ENCODE measurements around the gene FRMD8. TPM values are rescaled to one million over a fixed set of nuclear protein-coding genes. Genes with fewer than 3 reads are reported as not detected.

FRMD8 gene
- polyA plus RNA-seq, 1 donor, result 8.9 TPM

GRCh38 chr11:65424205-65425104, 38.0 kb downstream of the FRMD8 start:
- no peak for DNase-seq (ENCODE audit: low read depth)

GRCh38 chr11:65425105-65425970, 38.9 kb downstream of the FRMD8 start:
- DNase-seq (ENCODE audit: low read depth), result no peak

GRCh38 chr11:65425971-65426838, 39.8 kb downstream of the FRMD8 start:
- no peak for DNase-seq (ENCODE audit: low read depth)

GRCh38 chr11:65426839-65427690, 40.6 kb downstream of the FRMD8 start:
- DNase-seq (ENCODE audit: low read depth), result no peak

- DNase-seq (ENCODE audit: low read depth), result no peak
These were observed 41.5 kb downstream of the FRMD8 start for GRCh38 chr11:65427691-65428577.

- DNase-seq (ENCODE audit: low read depth), result no peak
These were observed 42.2 kb downstream of the FRMD8 start for GRCh38 chr11:65428578-65429067.

GRCh38 chr11:65429068-65429681, 42.7 kb downstream of the FRMD8 start:
- no peak for DNase-seq (ENCODE audit: low read depth)

- DNase-seq (ENCODE audit: low read depth), result no peak
These were observed 43.4 kb downstream of the FRMD8 start for GRCh38 chr11:65429724-65430405.

GRCh38 chr11:65430406-65431217, 44.2 kb downstream of the FRMD8 start:
- DNase-seq (ENCODE audit: low read depth), result no peak

GRCh38 chr11:65431451-65432099, 45.1 kb downstream of the FRMD8 start:
- no peak for DNase-seq (ENCODE audit: low read depth)

- no peak for DNase-seq (ENCODE audit: low read depth)
These were observed 45.7 kb downstream of the FRMD8 start for GRCh38 chr11:65432100-65432650.

- DNase-seq (ENCODE audit: low read depth), result no peak
These were observed 46.5 kb downstream of the FRMD8 start for GRCh38 chr11:65432686-65433582.

- no peak for DNase-seq (ENCODE audit: low read depth)
These were observed 47.2 kb downstream of the FRMD8 start for GRCh38 chr11:65433657-65434056.

GRCh38 chr11:65434057-65434666, 47.7 kb downstream of the FRMD8 start:
- no peak for DNase-seq (ENCODE audit: low read depth)
